ENCODE data around the gene KCNJ6.

DNA sequence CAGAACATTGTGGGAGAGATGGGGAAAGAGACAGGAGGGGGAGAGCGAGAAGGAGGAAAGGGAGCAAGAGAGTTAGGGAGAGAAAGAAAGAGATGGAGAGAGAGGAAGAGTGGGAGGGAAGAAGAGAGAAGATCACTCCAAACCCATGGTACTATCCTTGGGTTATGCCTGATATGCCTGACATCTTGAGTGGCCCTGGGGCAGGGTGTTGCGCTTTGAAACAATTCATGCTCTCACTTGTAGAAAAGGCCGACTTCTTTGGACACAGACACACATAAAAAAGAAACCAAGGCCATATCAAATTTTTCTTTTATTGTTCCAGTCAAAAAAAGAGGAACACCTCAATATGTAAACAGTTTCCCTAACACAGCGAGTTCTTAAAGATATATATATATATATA, 309.2 kb downstream of the KCNJ6 start:
- TF ChIP-seq GATA1 (IDR thresholded peaks at IDR 0.05; ENCODE audit: low read depth, low read length) (no peak), POLR2A (IDR thresholded peaks at IDR 0.05; ENCODE audit: low read length) (no peak)

Measured in erythroblast (primary cell).